CD4-positive, alpha-beta T cell treated with Interferon alpha-2 for 1 hour (primary cell): ENCODE measurements around the gene P2RX3.
"Not testable (repeated sequence)": the region's sequence is repeated elsewhere in the genome, so short reads cannot be mapped to it uniquely, and the experiment has no call there.

Source experiments
- DNase-seq, 2 donors: peaks; one replicate each; pipeline ENCODE4 v3.0.0-alpha.2; 2020 to 2022

Gene P2RX3

DNA sequence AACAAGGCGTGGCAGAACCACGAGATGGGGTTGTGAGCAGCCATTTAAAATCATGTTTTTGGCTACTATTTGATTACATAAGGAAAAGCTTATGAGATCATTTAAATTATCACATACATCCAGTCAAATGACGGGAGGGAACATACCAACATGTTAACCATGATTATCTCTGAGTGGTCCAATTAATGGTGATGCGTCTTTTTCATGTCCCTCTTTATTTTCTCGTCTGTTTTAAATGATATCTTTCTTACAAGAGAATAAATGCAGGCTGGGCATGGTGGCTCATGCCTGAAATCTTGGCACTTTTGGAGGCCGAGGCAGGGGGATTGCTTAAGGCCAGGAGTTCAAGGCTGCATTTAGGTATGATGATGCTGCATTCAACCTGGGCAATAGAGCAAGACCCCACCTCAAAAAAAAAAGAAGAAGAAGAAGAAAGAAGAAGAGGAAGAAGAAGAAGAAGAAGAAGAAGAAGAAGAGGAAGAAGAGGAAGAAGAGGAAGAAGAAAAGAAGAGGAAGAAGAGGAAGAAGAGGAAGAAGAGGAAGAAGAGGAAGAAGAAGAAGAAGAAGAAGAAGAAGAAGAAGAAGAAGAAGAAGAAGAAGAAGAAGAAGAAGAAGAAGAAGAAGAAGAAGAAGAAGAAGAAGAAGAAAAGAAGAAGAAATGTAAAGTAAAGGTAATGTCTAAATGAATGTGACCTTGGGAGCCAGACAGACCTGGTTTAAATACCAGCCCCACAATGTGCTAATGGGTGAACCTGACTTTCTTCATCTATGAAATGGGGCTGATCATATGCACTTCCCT, 65.0 kb downstream of the P2RX3 start:
- DNase-seq, result not testable (repeated sequence)

DNA sequence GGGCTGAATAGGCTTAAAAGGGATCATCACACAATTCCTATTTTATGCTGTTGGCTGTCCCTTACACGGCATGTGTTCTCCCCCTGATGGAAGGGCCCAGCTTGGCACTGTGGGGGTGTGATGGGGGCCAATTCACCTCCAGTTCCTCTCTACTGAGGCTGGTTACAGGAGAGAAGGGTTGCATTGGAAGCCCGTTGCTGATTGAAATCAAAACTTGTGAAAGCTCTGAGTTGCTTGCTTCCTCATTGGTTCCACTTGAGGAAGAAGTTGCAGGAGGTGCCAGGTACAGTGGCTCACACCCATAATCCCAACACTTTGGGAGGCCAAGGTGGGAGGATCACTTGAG, 65.6 kb downstream of the P2RX3 start:
- DNase-seq, result no peak

DNA sequence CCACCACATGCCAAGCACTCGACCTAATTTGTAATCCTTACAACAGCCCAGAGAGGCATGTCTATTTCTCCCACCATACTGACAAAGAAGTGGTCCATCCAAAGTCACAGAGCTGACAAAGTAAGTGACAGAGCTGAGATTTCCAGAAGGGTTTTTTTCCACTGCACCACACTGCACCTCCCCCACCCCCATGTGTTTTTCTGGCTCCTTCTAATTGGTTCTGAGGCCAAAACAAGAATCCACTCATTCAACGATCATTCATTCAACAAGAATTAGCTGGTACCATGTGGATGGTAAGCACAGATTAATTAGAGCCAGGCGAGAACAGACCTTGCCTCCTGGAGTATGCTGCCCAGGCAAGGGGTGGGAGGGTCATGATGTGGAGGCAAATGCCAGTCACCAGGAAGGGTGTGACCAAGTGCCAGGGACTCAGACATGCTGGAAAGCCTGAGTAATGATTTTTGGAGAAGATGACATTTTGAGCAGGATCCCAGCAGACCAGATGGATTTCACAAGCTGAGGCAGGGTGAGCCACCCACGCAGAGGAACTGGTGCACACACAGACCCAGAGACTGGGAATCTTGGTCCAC, 67.2 kb downstream of the P2RX3 start:
- DNase-seq, result no peak

DNA sequence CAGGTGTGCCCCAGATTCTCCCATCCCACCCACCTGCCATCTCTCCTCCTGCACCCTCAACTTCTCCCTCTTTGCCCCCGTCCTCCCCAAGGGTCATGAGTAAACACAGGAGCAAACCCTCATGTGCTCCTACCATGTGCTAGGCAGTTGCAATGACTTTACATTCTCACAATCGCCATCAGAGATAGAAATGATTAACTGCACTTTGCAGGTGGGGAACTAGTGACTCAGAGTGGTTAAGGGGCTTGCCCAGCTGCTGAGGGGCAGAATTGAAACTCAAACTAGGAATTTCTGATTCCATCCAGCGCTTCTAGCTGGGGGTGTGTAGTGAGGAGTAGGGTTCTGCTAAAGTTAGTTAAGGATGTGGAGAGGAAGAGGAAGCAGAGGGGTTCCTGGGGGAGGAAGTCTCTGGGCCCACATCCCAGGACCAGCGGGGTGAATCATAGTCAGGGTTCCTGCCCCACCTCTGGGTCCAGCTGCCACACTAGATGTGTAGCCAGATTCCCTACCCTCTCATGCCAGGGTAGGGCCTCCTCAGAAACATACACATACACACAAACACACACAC, 68.3 kb downstream of the P2RX3 start:
- DNase-seq, result peak in 1 of 2 donors; percentile 25

DNA sequence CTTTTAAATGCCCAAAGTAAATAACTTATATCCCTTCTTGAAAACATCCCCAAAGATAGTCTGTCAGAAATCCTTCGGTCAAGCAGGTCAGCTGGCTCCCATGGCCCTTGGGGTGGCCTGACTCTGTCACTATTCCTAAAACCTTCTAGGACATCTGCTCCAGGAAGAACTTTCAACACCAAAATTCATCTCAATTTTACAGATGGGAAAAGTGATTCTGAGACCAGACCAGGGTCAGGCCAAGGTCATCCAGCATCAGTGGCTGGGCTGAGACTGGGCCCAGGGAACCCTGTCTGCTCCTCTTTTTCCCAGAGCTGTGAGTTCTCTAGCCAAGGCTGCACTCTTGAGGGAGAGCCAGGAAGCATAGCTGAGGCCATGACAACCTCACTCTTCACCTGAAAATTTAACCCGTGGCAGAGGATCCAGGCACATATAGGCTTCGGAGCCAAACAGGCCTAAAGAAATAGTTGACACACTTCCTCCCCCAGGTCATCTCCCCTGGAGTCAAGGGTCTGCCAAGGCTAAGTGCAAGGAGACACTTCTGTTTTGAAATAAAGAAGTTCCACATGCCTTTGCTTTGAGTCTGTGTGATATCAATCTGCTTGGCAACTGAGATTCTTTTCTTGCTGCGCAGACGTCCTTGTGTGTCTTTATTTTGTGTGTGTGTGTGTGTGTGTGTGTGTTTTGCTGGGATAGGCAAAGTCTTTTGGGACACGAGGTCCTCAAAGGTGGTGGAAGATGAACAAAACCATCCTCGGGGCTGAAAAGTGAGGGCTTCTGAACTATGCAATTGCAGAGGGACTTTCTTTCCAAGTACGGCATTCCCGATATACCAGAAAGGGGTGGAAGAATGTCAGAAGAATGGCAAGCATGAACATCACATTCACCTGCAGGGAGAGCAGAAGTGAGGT, 69.1 kb downstream of the P2RX3 start:
- DNase-seq, result no peak

DNA sequence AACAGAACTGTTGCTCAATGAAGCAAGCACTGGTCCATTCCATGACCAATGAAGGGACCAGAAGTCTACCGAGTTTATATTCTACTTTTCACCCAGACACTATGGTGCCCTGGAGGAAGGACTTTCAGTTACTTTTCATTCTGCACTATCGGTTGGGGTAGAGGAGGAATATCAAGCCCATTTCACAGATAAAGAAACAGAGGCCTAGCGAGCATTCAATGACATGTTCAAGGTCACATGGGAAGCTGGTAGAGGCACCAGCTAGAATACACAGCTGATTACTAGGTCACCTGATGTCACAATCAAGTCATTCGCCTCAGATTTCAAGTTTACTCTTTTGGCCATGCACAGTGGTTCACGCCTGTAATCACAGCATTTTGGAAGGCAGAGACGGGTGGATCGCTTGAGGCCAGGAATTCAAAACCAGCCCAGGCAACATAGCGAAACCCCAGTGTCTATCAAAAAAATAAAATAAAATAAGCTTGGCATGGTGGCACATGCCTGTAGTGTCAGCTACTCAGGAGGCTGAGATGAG, 69.9 kb downstream of the P2RX3 start:
- DNase-seq, result no peak

DNA sequence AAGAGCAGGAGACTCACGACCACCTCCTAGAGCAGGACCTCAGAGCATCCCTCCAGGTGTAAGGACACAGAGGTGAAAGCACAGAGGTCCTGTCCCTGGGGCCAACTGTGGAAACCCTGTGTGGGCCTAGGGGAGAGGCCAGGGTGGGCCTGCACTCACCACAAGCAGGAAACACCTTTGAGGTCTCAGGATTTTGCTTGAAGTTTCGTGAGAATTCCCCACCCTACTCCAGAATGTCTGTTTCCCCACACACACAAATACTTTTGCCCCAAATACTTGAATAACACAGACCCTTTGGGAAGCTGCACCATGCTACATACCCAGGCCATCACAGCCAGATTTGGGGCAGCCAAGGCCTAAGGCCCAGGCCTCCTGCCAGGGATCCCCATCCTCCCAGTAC, 70.6 kb downstream of the P2RX3 start:
- DNase-seq, result no peak

DNA sequence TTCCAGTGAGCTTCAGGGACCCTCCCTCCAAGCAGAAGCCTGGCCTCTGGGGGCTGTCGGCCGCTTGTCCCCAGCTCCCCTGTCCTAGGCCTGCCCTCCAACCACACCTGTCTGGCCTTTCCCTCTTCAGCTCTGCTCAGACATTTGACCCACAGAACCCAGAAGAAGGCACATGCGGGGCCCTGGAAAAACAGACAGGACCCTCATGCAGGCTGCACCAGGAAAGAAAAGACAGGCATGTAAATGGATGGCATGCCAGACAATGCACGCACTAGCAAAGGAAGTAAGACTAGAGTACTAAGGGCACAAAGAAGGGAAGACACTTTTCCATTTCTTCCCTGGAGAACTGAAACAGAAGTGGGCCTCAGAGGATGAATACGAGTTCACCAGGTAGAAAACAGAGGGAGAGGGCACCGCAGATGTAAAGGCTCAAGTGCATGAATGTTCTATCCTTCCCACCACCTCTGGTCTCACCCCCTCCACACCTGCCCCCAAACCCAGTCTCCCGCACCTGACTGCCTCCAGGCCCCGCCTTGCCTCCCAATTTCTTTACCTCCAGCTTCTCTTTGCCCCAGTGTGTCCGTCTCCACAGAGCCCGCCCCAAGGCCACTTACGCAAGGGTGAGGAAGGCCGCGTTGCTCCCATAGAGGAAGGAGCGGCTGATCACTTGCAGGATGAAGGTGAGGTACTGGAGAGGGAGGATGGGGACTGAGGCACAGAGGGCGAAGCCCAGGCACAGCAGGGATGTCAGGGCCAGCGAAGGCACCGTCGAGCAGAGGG, 71.4 kb downstream of the P2RX3 start:
- DNase-seq, result no peak

DNA sequence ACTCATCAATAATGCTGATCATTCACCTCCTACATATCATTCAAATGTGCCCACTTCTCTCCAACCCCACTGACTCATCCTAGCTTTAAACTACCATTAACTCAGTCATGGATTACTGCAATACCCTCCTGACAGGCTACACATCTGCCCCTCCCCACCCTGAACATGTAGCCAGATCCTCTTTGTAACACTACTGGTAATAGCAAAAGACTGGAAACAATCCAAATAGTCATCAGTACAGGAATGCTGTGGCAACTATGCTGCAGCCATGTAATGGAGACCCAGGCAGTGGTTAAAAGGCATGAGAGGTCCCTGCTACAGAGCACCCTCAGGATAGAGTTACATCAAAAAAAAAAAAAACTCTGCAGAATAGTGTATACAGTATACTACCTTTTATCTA, 72.1 kb downstream of the P2RX3 start:
- DNase-seq, result no peak

DNA sequence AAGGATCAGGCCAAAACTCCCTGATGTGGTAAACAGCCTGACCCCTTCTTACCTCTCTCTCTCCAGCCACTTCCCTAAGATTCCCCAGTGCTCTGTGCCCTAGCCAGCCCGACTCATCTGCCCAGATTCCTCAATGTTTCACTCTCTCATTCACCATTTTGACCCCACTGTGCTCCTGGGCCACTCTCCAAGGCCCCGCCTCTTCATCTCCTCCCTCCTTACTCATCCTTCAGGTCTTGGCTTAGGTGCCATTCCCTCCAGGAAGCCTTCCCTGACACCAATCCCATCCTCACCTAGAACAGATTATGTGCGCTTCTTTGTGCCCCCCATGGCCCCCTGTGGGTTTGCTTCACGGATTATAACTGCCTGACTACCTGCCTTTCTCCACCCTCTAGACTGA, 75.5 kb downstream of the P2RX3 start:
- no peak for DNase-seq

DNA sequence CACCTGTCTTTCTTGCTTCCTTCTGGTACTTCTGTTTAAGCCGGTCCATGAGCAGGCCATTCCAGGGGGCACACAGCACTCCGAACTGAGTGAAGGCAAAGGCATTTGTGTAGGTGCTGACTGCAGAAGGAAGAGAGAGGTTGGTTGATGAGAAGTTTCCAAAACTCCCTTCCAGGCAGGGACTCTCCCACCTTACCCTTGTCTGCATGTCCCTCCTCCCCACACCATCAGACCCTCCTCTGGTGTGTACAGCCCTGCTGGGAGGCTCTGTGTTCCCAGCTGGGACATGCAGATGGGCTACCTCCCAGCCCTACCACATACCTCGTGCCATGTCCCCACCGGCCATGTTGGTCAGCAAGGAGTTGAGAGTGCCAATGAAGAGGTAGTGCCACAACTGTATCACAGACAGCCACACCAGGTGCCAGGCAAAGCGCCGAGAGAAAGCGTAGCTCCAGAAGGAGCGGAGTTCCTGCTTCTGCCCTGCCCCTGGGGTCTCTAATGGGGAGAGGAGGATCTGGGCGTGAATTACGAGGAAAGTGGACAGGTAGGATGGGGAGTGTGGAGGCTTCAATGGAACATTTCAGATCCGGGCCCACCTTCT, 76.6 kb downstream of the P2RX3 start:
- DNase-seq, result no peak

DNA sequence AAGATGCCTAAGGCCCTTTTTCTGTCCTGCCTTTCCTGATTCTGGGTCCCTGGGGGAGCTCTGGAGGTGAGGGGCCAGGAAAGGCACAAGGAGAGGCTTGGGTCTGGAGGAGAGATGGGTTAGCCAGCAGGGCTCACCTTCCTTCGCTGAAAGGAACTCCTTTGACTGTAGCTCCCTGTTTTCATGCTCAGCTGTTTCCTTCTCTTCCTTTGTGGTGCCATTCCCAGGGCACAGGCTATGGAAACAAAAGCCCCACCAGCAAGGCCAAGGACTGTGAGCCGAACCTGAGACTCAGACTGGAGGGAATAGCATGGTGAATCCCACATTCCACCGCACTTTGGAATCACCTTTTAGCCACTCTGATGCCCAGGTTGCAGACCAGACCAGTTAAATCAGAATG, 78.3 kb downstream of the P2RX3 start:
- DNase-seq, result no peak

DNA sequence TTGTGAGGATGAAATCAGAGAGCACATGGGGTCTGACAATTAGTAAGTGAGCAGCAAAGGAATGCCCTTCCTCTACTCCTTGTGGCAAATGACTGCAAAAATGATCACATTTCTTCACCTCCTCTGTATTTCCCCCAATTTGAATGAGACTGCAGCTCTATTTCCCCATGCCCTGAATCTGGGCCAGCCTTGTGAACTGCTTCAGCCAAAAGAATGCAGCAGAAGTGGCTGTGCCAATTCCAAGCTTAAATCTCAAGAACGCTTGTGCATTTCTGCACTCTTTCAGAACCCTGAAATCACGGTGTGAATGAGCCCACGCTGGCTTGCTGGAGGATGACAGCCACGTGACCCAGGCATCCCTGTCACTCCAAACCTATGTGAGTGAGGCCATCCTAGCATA, 78.9 kb downstream of the P2RX3 start:
- DNase-seq, result no peak

DNA sequence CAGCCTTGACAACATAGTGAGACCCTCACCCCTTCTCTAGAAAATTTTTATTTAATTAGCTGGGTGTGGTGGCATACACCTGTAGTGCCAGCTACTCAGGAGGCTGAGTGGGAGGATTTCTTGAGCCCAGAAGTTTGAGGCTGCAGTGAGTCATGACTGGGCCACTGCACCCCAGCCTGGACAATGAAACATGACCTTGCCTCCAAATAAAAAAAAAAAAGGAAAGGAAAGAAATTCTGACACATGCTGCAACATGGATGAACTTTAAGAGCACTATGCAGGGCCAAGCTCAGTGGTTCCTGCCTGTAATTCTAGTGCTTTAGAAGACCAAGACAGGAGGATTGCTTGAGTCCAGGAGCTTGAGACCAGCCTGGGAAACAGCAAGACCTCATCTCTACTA, 80.0 kb downstream of the P2RX3 start:
- no peak for DNase-seq

DNA sequence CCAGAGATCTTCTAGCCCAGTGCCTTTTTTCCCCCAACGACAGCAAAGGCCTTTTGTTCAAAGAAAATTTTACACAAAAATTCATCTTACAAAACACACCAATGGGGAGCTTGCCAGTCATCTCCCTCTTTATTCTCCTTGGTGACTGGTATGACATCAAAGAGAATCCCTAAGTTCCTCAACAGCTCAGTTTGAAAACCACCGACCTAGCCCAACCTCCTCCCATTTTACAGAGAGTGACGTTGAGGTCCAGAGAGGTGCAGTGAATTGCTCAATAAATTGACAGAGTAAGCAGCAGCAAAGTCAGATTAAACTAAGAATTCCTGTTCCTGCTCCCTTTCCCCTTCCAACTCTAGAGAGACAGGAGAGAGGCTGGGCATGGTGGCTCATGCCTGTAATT, 81.0 kb downstream of the P2RX3 start:
- DNase-seq, result no peak

DNA sequence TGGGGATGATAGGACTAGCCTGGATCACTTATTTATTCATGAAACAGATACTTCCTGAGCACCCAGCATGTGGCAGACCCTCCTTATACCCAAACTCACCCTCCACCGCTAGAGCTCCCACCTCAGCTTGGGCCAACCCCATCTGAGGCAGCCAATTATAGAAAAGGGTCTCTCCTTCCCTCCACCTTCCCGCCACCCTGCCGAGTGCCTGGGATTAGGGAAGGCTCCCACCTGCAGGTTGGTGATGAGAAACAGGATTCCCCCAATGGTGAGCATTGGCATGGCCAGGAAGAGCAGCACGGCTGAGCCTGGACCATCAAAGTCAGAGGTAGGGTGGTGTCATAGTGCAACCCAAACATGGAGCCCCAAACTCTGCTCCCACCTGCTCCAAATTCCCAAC, 82.9 kb downstream of the P2RX3 start:
- no peak for DNase-seq

DNA sequence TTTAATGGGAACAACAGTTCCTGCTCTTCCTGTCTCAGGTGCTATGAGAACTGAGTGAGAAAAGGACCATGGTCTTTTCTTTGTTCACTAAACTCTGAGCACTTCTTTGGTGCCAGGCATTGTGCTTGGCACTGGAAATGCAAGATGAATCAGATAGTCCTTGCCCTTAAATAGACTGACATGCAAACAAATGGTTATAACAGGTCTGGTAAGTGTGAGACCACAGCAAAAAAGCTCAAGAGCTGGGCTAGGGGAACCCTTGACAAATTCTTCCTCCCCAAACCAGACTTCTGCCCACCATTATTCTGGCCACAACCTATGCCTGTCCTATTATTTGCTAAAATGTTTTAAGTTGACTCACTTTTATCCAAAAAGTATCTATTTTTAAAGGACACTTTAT, 83.7 kb downstream of the P2RX3 start:
- no peak for DNase-seq
